OCI-LY3 (cell line): ENCODE data around the gene CDHR3.

Source experiments
- EZH2phosphoT487 ChIP-seq: fragments of 200-600 bp; shearing (Covaris generic); IDR thresholded peaks from 2 replicates; pipeline ENCODE4 v1.6.1; 2018; ENCODE audit warnings: antibody characterized with exemption, mixed run types, low read depth
- TF ChIP-seq, protein P1 (sequence below): fragments of 200-600, 300-600 bp; sonication (generic); IDR thresholded peaks from 2 replicates; pipeline ENCODE4 v1.5.1; 2014; ENCODE audit warnings: antibody characterized with exemption, low read length, low read depth

DNA sequence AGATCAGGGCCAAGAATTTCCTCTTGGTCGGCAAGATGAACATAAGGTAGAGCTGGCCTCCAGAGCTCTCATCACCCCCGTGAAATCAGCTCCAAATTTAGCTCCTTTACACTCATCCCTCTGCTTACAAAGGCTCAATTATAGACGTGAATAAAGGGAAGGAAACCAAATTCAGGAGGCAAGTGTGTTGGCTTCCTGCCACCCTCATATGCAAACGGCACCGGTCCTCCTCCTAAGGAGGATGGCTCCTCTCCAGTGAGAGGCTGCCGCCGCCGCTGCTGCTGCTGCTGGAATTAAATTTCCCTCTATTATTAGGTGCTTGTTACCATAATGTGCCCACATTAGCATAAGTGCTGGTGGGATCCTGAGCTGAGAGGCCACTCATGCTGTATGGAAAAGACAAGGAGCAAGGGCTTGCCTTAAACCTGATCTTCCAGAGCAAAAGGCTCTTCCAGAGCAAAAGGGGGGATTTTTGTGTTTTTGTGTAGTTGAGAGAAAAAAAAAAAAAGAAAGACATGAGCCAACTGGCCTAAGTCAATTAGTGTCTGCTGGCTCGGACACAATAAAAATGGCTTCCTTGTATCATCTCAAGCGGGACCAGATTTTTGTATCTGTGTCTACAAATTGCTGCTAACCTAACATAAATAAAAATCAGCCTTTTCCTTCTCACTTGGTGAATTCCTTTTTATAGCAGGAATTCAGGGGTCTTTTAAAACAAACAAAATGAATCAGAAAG, 68.4 kb downstream of the CDHR3 start:
- TF ChIP-seq, protein P1, sequence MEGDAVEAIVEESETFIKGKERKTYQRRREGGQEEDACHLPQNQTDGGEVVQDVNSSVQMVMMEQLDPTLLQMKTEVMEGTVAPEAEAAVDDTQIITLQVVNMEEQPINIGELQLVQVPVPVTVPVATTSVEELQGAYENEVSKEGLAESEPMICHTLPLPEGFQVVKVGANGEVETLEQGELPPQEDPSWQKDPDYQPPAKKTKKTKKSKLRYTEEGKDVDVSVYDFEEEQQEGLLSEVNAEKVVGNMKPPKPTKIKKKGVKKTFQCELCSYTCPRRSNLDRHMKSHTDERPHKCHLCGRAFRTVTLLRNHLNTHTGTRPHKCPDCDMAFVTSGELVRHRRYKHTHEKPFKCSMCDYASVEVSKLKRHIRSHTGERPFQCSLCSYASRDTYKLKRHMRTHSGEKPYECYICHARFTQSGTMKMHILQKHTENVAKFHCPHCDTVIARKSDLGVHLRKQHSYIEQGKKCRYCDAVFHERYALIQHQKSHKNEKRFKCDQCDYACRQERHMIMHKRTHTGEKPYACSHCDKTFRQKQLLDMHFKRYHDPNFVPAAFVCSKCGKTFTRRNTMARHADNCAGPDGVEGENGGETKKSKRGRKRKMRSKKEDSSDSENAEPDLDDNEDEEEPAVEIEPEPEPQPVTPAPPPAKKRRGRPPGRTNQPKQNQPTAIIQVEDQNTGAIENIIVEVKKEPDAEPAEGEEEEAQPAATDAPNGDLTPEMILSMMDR: no peak
- no peak for TF ChIP-seq EZH2phosphoT487
